BLaER1 treated with 17β-estradiol and CSF1 and Interleukin-3, amounts not matched to agents 10 nM and 100 nM (cell line): Measurements from ENCODE around the gene MBLAC1.

Experiments
- H3K27ac ChIP-seq, 11 experiments: shearing (Covaris generic); formaldehyde crosslinking; 2 replicates each; pipeline ENCODE4 v1.8.1; 2022
- H3K27me3 ChIP-seq, 11 experiments: shearing (Covaris generic); formaldehyde crosslinking; 2 replicates each; pipeline ENCODE4 v1.8.1; 2022
- H3K36me3 ChIP-seq, 11 experiments: shearing (Covaris generic); formaldehyde crosslinking; 2 replicates each; pipeline ENCODE4 v1.8.1; 2022
- H3K4me1 ChIP-seq, 10 experiments: shearing (Covaris generic); formaldehyde crosslinking; 2 replicates each; pipeline ENCODE4 v1.8.1; 2022
- H3K4me2 ChIP-seq, 11 experiments: shearing (Covaris generic); formaldehyde crosslinking; 2 replicates each; pipeline ENCODE4 v1.8.1; 2022
- H3K4me3 ChIP-seq, 10 experiments: shearing (Covaris generic); formaldehyde crosslinking; 2 replicates each; pipeline ENCODE4 v1.8.1; 2022
- H3K9ac ChIP-seq, 11 experiments: shearing (Covaris generic); formaldehyde crosslinking; 2 replicates each; pipeline ENCODE4 v1.8.1; 2022
- H3K9me3 ChIP-seq, 11 experiments: shearing (Covaris generic); formaldehyde crosslinking; replicated peaks in 1 of 11; 2 replicates each; pipeline ENCODE4 v1.8.1; 2022
- H4K20me1 ChIP-seq, 11 experiments: shearing (Covaris generic); formaldehyde crosslinking; 2 replicates each; pipeline ENCODE4 v1.8.1; 2022
- Cebpa-rat ChIP-seq, 11 experiments: shearing (Covaris generic); IDR thresholded peaks; 2 replicates each; pipeline ENCODE4 v1.8.1; 2022

The MBLAC1 gene

DNA sequence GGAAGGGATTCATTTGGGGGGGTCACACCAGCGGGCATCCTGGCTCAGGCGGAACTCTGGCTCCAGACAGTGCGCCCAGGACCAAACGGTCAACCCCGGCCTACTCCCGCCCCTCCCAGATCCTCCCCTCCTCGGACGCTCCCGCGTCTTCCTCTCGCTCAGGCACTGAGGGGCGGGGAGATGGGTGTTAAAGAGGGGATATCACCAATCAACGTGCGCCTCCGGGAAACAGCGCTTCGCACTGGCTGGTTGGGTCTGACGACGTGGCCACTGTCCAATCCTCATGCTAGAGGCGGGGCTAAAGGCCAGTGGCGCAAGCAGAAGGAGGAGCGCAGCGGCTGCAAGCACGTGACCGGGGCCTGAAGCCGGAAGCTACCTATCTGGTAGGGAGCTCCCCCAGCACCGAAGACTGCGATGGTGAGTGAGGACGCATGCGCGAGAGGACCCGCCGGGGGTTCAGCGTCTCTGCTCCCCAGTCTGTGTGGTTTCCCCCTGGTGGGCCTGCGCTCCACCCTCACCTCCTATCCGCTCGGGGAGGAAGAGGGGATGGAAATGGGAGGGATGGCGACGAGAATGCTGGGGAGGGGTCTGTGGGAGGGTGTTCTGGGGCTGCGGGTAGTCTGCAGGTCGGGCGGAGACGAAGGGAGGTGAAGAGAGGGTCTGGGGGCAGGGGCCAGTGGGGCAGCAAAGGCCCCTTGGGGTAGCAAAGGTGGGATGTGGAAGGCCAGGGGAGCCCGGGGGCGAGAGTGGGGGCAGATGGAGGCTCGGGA is 22.0 kb downstream of the MBLAC1 start, which contains the start of gene LAMTOR4:
Gene LAMTOR4, plus strand, starts transcription at position 360 of the 770 bp plus-strand sequence. Its CDS starts 55 bp downstream, at position 415.
- Histone ChIP-seq H4K20me1 (peaks cover 1 to 19% (median 10%) of the 10 kb centered on the region in 11 experiments; a peak in 17 of 22 replicates), H3K27me3 (no peaks in the 10 kb centered on the region), H3K36me3 (peaks cover 12 to 35% (median 23%) of the 10 kb centered on the region in 11 experiments), H3K4me2 (peak within 1 kb of the TSS; percentile 85 to 99 (median 96)), H3K9ac (peak within 1 kb of the TSS; percentile 81 to 91 (median 88)), H3K9me3 (no peaks in the 10 kb centered on the region), H3K4me3 (peak within 1 kb of the TSS; percentile 84 to 94 (median 90)), H3K4me1 (peaks cover 42 to 52% (median 48%) of the 10 kb centered on the region in 10 experiments), H3K27ac (peak within 1 kb of the TSS; percentile 75 to 93 (median 85))
- no peak for TF ChIP-seq Cebpa-rat (IDR thresholded peaks at IDR 0.05)

DNA sequence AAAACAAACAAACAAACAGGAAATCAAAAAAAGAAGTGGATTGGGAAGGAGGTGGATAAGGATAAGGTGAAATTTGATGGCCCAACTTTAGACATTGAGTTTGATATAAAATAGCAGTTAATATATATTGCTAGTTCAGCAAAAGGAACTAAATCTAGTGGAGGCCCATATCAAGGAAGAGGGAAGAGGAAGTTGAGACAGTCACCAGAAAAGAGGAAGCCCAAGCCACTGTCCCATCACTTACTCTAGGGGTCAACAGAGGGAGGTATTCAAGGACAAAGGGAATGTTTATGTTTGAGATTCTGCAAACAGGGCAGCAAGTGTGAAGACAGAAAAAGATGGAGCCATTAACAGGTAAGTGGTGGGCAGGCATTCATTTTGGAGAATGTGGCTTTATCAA is 25.6 kb downstream of the MBLAC1 start:
- peaks cover 40 to 72% (median 53%) of the 10 kb centered on the region in 11 experiments for H3K36me3 ChIP-seq
- H3K4me1 ChIP-seq: peaks cover 69 to 89% (median 81%) of the 10 kb centered on the region in 10 experiments
- H3K27ac ChIP-seq: peak overlapping the region in 8 of 11 experiments; percentile 15 to 74 (median 50); a peak in 16 of 22 replicates
- TF ChIP-seq Cebpa-rat (IDR thresholded peaks at IDR 0.05): no peak
- peaks cover 35 to 55% (median 46%) of the 10 kb centered on the region in 11 experiments for H4K20me1 ChIP-seq
- no peaks in the 10 kb centered on the region for H3K27me3 ChIP-seq
- no peaks in the 10 kb centered on the region for H3K9me3 ChIP-seq
- peak overlapping the region; percentile 57 to 100 (median 80) for H3K4me2 ChIP-seq
- H3K9ac ChIP-seq: peak overlapping the region in 5 of 11 experiments; percentile 1 to 52 (median 49); a peak in 9 of 22 replicates
- H3K4me3 ChIP-seq: no peak overlapping the region

DNA sequence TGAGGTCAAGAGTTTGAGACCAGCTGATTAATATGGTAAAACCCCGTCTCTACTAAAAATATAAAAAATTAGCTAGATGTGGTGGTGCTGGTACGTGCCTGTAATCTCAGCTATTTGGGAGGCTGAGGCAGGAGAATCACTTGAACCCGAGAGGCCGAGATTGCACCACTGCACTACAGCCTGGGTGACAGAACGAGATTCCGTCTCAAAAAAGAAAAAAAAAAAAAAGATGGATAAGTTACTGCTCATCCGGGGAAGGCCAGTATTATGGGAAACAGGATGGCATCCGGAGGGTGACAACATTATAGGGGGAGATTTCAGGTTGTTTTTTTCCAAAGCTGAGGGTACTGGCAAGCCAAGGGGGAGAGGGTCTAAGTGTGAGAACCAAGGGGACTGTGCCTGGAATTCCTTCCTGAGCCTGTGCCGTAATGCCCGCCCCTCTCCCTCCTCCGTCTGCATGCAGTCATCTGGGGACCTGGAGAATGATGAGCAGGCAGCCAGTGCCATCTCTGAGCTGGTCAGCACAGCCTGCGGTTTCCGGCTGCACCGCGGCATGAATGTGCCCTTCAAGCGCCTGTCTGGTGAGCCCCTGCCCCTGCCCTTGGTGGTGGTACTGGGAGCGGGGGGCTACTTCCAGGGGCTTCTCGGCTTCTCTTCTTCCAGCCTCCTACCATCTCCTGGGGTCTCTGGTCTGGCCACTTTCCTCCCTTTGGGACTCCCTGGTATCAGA is 26.3 kb downstream of the MBLAC1 start:
- H3K36me3 ChIP-seq: peaks cover 40 to 72% (median 54%) of the 10 kb centered on the region in 11 experiments
- H3K4me2 ChIP-seq: peak overlapping the region; percentile 57 to 100 (median 80); a peak in 21 of 22 replicates
- H3K4me3 ChIP-seq: peak overlapping the region in 1 of 10 experiments; percentile 4; a peak in 1 of 20 replicates
- no peaks in the 10 kb centered on the region for H3K27me3 ChIP-seq
- peaks cover 39 to 62% (median 50%) of the 10 kb centered on the region in 11 experiments for H4K20me1 ChIP-seq
- no peak for TF ChIP-seq Cebpa-rat (IDR thresholded peaks at IDR 0.05)
- peak overlapping the region in 9 of 11 experiments; percentile 1 to 52 (median 30); a peak in 12 of 22 replicates for H3K9ac ChIP-seq
- H3K9me3 ChIP-seq: no peaks in the 10 kb centered on the region
- H3K27ac ChIP-seq: peak overlapping the region in 9 of 11 experiments; percentile 9 to 74 (median 48); a peak in 17 of 22 replicates
- peaks cover 71 to 88% (median 83%) of the 10 kb centered on the region in 10 experiments for H3K4me1 ChIP-seq

DNA sequence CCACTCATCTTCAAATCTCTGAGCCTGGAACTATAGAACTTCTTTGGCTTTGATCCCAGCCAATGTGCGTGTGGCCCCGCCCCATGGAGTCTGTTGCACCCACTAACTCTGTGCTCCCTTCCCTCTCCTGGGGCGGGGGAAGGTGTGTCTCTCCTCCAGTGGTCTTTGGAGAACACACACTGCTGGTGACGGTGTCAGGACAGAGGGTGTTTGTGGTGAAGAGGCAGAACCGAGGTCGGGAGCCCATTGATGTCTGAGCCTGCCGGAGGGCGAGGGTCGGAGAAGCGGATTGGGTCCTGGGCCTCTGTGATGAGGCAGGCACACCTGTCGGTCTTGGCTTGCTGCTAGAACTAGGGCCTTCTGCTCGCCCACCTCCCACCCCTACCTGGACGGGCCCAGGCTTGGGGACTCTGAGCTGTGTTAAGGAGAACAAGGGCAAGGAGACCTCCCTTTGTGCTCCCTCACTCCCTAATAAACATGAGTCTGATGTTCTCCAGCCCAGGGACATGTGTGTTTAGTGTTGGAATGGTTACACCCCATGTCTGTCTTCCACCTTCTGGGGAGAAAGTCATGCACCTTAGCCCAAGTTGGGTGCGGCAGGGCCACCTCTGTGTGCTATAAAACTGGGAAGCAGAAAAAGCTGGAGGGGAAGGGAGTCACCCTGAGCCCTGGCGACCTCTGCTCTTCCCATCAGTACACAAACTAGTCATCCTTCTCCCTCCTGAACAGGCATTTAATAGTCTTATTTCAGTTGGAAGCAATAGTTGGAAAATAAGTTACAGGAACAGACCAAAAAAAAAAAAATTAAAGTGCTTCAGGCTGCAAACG is 27.2 kb downstream of the MBLAC1 start:
- Histone ChIP-seq H3K9me3 (no peaks in the 10 kb centered on the region), H3K4me1 (peaks cover 71 to 87% (median 82%) of the 10 kb centered on the region in 10 experiments), H3K4me3 (peak overlapping the region in 1 of 10 experiments; percentile 4; a peak in 1 of 20 replicates), H3K9ac (peak overlapping the region in 10 of 11 experiments; percentile 1 to 52 (median 26); a peak in 9 of 22 replicates), H3K4me2 (peak overlapping the region in 7 of 11 experiments; percentile 12 to 100 (median 89); a peak in 13 of 22 replicates), H3K27me3 (no peaks in the 10 kb centered on the region), H3K36me3 (peaks cover 40 to 72% (median 54%) of the 10 kb centered on the region in 11 experiments), H3K27ac (peak overlapping the region in 8 of 11 experiments; percentile 9 to 74 (median 50); a peak in 12 of 22 replicates), H4K20me1 (peaks cover 39 to 63% (median 50%) of the 10 kb centered on the region in 11 experiments)
- TF ChIP-seq Cebpa-rat (IDR thresholded peaks at IDR 0.05): no peak

DNA sequence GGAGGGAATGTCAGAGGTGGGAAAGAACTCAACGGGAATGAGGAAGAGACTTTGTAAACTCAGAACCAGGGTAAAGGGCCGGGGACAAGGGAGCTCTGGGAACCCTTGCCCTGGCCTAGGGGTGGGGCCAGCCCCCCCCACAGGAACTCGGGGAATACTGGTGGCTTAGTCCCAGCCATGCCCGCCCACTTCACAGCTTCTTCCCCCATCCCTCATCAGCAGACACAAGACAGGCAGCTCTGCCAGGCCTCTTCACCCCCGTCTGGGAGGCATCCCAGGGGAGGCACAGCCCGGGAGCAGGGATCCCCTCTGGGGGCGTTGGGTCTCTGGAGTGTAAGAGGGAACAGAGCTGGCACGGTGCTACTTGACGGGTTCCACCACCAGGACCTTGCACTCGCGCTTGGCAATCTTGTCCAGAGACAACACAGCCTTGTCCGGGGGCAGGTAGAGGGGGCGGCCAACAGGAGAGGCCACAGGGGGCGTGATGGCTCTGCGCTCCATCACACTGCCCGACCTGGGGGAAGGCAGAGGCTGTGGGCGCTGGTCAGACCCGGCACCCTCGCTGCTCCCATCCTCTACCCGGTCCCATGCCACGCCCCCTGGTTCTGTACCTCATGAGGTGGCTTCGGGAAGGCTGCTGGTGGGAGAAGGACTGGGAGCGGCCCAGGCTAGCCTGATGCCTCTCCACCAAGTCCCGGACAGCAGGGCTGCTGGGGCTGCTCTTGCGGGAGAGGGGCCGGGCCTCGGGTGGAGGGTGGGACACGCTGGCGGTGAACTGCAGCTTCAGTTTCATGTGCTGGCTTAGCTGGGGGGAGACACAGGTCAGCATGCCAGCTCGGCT is 28.1 kb downstream of the MBLAC1 start:
- no peaks in the 10 kb centered on the region for H3K27me3 ChIP-seq
- peaks cover 40 to 72% (median 54%) of the 10 kb centered on the region in 11 experiments for H3K36me3 ChIP-seq
- H3K4me3 ChIP-seq: peak overlapping the region in 1 of 10 experiments; percentile 18; a peak in 2 of 20 replicates
- peaks cover 39 to 63% (median 50%) of the 10 kb centered on the region in 11 experiments for H4K20me1 ChIP-seq
- no peaks in the 10 kb centered on the region for H3K9me3 ChIP-seq
- H3K4me2 ChIP-seq: peak overlapping the region; percentile 5 to 100 (median 89); a peak in 18 of 22 replicates
- peak overlapping the region in 5 of 11 experiments; percentile 1 to 53 (median 17); a peak in 7 of 22 replicates for H3K27ac ChIP-seq
- TF ChIP-seq Cebpa-rat (IDR thresholded peaks at IDR 0.05): no peak
- peak overlapping the region; percentile 20 to 68 (median 40); a peak in 16 of 22 replicates for H3K9ac ChIP-seq
- peaks cover 75 to 92% (median 84%) of the 10 kb centered on the region in 10 experiments for H3K4me1 ChIP-seq

DNA sequence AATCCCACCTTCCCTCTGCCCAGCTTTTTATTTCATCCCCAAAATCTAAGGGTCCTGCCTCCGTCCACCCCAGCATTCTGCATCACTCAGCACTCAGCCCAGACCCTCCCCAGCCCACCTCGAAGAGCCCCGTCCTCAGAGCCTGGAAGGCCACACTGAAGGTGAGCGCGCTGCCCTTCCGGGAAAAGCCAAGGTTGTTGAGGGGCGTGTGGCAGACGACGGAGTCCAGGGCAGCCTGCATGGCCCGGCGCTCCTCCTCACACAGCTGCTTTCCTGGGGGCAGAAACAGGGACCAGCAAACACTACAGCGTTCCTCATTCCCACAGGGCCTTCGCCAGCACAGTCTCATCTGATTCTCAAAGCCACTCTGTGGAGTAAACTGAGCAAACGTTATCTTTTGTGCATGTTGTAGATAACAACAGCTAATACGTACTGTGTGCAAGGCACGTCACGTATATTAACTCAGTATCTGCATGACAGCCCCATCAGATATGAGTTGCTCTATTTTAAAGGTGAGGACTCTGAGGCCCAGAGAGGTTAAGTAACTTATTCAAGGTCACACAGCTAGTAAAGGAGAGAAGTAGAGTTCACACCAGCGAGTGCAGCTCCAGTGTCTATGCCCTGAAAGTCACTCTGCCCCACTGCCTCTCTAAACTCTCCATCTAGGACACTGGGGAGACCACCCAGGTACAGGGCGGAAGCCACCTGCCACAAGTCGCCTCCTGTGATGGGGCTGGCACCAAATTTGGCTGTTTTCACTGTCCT is 29.0 kb downstream of the MBLAC1 start:
- Histone ChIP-seq H3K9ac (peak overlapping the region in 9 of 11 experiments; percentile 35 to 94 (median 68); a peak in 10 of 22 replicates), H3K4me3 (peak overlapping the region in 4 of 10 experiments; percentile 80 to 100 (median 94); a peak in 6 of 20 replicates), H3K4me1 (peaks cover 66 to 88% (median 75%) of the 10 kb centered on the region in 10 experiments), H3K9me3 (no peaks in the 10 kb centered on the region), H3K4me2 (peak overlapping the region; percentile 89 to 100 (median 97); a peak in 20 of 22 replicates), H3K27me3 (no peaks in the 10 kb centered on the region), H3K27ac (peak overlapping the region in 1 of 11 experiments; percentile 86; a peak in 2 of 22 replicates), H4K20me1 (peaks cover 39 to 63% (median 50%) of the 10 kb centered on the region in 11 experiments), H3K36me3 (peaks cover 40 to 66% (median 53%) of the 10 kb centered on the region in 11 experiments)
- no peak for TF ChIP-seq Cebpa-rat (IDR thresholded peaks at IDR 0.05)
